Activated CD8-positive, alpha-beta T cell treated with anti-CD3 and anti-CD28 coated beads, Interleukin-2, amount 10 ng/mL, durations not matched to agents 7 days and 5 days (primary cell): Measurements from ENCODE around the gene SYDE2. TPM values are rescaled to one million over a fixed set of nuclear protein-coding genes. Genes with fewer than 3 reads are reported as not detected.
"Not testable (repeated sequence)": the region's sequence is repeated elsewhere in the genome, so short reads cannot be mapped to it uniquely, and the experiment has no call there.

Experiments used
- ATAC-seq: fragments of 150-1000 bp; cut with Tn5 transposase; one replicate; pipeline ENCODE4 v1.10.0; 2021; ENCODE audit warnings: moderate library complexity
- CTCF ChIA-PET: fragments of 350-600 bp; sonication (Branson Sonifier 250); formaldehyde crosslinking; loops from one replicate; lab custom pipeline; 2021; ENCODE audit warnings: antibody characterized with exemption; lab: Charles Lee
- POLR2A ChIA-PET: fragments of 350-600 bp; sonication (Branson Sonifier 250); formaldehyde crosslinking; loops from one replicate; lab custom pipeline; 2021; ENCODE audit warnings: antibody characterized with exemption; lab: Charles Lee
- DNase-seq: peaks from one replicate; pipeline ENCODE4 v3.0.0-alpha.2; 2020
- H3K27ac Mint-ChIP-seq: one replicate; pipeline ENCODE4 v1.8.0; 2021; ENCODE audit warnings: mild to moderate bottlenecking, mixed read lengths
- H3K27me3 Mint-ChIP-seq: one replicate; pipeline ENCODE4 v1.8.0; 2021; ENCODE audit warnings: low read depth, mixed read lengths
- H3K36me3 Mint-ChIP-seq: one replicate; pipeline ENCODE4 v1.8.0; 2021; ENCODE audit warnings: low read depth, mixed read lengths
- H3K4me1 Mint-ChIP-seq: one replicate; pipeline ENCODE4 v1.8.0; 2021; ENCODE audit warnings: low read depth, mixed read lengths
- H3K4me3 Mint-ChIP-seq: one replicate; pipeline ENCODE4 v1.8.0; 2021; ENCODE audit warnings: mild to moderate bottlenecking, mixed read lengths
- H3K9me3 Mint-ChIP-seq: one replicate; pipeline ENCODE4 v1.8.0; 2022; ENCODE audit warnings: mixed read lengths; ENCODE audit not compliant: insufficient read depth
- total RNA-seq, 2 experiments: library from RNA; stranded (reverse); gene quantifications; one replicate each; pipeline ENCODE4 v1.2.3, GENCODE V29; 2021

SYDE2 gene
- total RNA-seq, 2 experiments from 2014 or later: 1.9 to 2.6 TPM

GRCh38 chr1:85192129-85192528 lies 8.7 kb downstream of the SYDE2 start:
- POLR2A ChIA-PET: interaction anchor here (1.0 kb wide), 1 partner anchor 247 kb away, joined by 3 read pairs; no protein-coding TSS in a partner anchor
- not testable (repeated sequence) for H3K9me3 Mint-ChIP-seq

DNA sequence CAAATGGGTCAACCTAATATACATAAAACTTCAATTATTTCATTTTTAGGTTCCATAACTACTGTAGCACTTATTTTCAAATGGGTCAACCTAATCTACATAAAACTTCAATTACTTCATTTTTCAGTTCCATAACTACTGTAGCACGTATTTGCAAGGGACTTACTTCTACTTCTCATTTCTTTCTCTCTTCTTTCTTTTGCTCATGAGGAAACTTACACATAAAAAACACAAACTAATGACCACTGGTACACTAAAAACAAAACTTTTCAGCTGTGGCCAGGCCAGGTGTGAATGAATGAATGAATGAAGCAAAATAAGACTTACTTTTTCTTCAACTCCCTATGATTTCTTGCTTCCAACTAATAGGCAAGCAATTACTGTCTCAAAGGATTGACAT lies 11.7 kb downstream of the SYDE2 start:
- POLR2A ChIA-PET: no interaction called here
- CTCF ChIA-PET: interaction anchor here (1.3 kb wide), 1 partner anchor 11 kb away, joined by 3 read pairs; no protein-coding TSS in a partner anchor
- Mint-ChIP-seq H3K4me1 (peaks cover 2% of the 10 kb centered on the region), H3K27ac (no peak overlapping the region), H3K27me3 (no peaks in the 10 kb centered on the region), H3K36me3 (peaks cover 16% of the 10 kb centered on the region), H3K4me3 (no peak overlapping the region), H3K9me3 (no peaks in the 10 kb centered on the region)
- ATAC-seq (no peak), DNase-seq (no peak)

More at GRCh38 chr1:85192129-85192528, 8.7 kb downstream of the SYDE2 start:
- peaks cover 14% of the 10 kb centered on the region for H3K36me3 Mint-ChIP-seq
- CTCF ChIA-PET: interaction anchor here (0.6 to 1.5 kb wide), 3 partner anchors 63 to 247 kb away, joined by 3 to 5 read pairs (median 4); partner anchors contain the start of gene C1orf52
- H3K4me3 Mint-ChIP-seq, DNase-seq, H3K27me3 Mint-ChIP-seq, H3K4me1 Mint-ChIP-seq, ATAC-seq, H3K27ac Mint-ChIP-seq: not testable (repeated sequence)

DNA sequence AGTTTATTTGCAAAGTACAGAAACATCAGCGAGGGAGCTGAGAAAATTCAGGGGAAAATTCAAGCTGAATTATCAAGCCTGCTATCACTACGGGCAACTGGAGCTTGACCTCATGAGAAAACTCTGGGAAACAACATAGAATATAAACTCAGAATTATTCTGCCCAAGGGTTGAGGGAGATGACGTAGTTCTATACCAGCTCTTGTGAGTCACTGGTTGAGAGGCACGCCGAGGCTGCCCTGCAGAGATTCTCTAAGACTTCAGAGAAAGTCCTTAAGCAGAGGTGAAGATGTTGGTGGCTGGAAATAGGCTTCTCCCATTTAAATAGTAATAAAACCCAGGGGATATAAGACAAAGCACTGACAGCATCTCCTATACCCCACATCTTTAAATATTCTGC lies 12.3 kb downstream of the SYDE2 start:
- DNase-seq: no peak
- CTCF ChIA-PET: no interaction called here
- peaks cover 2% of the 10 kb centered on the region for H3K4me1 Mint-ChIP-seq
- no peaks in the 10 kb centered on the region for H3K27me3 Mint-ChIP-seq
- H3K36me3 Mint-ChIP-seq: peaks cover 16% of the 10 kb centered on the region
- no peak for ATAC-seq
- no peak overlapping the region for H3K27ac Mint-ChIP-seq
- POLR2A ChIA-PET: no interaction called here
- no peak overlapping the region for H3K4me3 Mint-ChIP-seq
- H3K9me3 Mint-ChIP-seq: no peaks in the 10 kb centered on the region

GRCh38 chr1:85187021-85187420 lies 13.8 kb downstream of the SYDE2 start:
- H3K4me3 Mint-ChIP-seq, H3K9me3 Mint-ChIP-seq, DNase-seq, H3K27ac Mint-ChIP-seq, ATAC-seq, H3K27me3 Mint-ChIP-seq, H3K4me1 Mint-ChIP-seq, POLR2A ChIA-PET, CTCF ChIA-PET: not testable (repeated sequence)
- H3K36me3 Mint-ChIP-seq: peaks cover 16% of the 10 kb centered on the region

GRCh38 chr1:85184245-85184644 lies 16.6 kb downstream of the SYDE2 start:
- Mint-ChIP-seq H3K4me1 (peaks cover 11% of the 10 kb centered on the region), H3K27me3 (no peaks in the 10 kb centered on the region), H3K4me3 (no peak overlapping the region), H3K36me3 (peaks cover 15% of the 10 kb centered on the region), H3K27ac (no peak overlapping the region), H3K9me3 (no peaks in the 10 kb centered on the region)
- DNase-seq: no peak
- ChIA-PET CTCF (no interaction called here), POLR2A (no interaction called here)
- ATAC-seq: no peak

GRCh38 chr1:85182700-85183099 lies 18.1 kb downstream of the SYDE2 start:
- DNase-seq (no peak), ATAC-seq (no peak)
- Mint-ChIP-seq H3K4me1 (peaks cover 15% of the 10 kb centered on the region), H3K4me3 (no peak overlapping the region), H3K27me3 (no peaks in the 10 kb centered on the region), H3K36me3 (peaks cover 6% of the 10 kb centered on the region), H3K9me3 (no peaks in the 10 kb centered on the region), H3K27ac (no peak overlapping the region)
- CTCF ChIA-PET: interaction anchor here (0.7 to 1.1 kb wide), 2 partner anchors 94 to 238 kb away, joined by 3 to 5 read pairs; partner anchors contain the start of gene BCL10
- POLR2A ChIA-PET: no interaction called here

GRCh38 chr1:85180869-85181268 lies 19.9 kb downstream of the SYDE2 start:
- H3K36me3 Mint-ChIP-seq: peaks cover 6% of the 10 kb centered on the region
- no peaks in the 10 kb centered on the region for H3K27me3 Mint-ChIP-seq
- CTCF ChIA-PET: interaction anchor here (1.2 to 2.1 kb wide), 5 partner anchors 19 to 247 kb away, joined by 3 to 7 read pairs (median 5); partner anchors contain the start of genes C1orf52 and SYDE2
- ATAC-seq: no peak
- H3K9me3 Mint-ChIP-seq: no peaks in the 10 kb centered on the region
- H3K27ac Mint-ChIP-seq: no peak overlapping the region
- H3K4me3 Mint-ChIP-seq: no peak overlapping the region
- DNase-seq: no peak
- H3K4me1 Mint-ChIP-seq: peaks cover 15% of the 10 kb centered on the region
- POLR2A ChIA-PET: interaction anchor here (1.4 kb wide), 1 partner anchor 10 kb away, joined by 3 read pairs; no protein-coding TSS in a partner anchor

DNA sequence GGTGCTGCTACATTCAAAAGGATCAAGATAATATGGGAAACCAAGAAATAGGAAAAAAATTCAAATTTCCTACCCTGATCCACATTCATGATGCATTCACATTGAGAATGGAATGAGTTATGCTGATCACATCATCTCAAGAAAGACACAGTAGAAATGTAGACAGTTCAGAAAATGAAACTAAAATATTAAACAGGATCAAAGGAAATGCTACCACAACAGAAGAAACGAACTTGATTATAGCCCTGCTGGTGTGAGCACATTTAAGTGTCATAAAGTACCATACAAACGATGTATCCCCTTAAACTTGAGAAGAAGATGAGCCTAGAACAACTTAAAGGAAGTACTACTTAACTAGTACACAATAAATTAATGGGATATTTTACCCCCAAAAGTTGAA lies 21.3 kb downstream of the SYDE2 start:
- H3K36me3 Mint-ChIP-seq: peaks cover 6% of the 10 kb centered on the region
- peak overlapping the region; percentile 72 for H3K27ac Mint-ChIP-seq
- ChIA-PET POLR2A (interaction anchor here (0.7 kb wide), 1 partner anchor 20 kb away, joined by 3 read pairs; no protein-coding TSS in a partner anchor), CTCF (interaction anchor here (1.0 to 1.1 kb wide), 2 partner anchors 11 to 235 kb away, joined by 3 read pairs; no protein-coding TSS in a partner anchor)
- H3K27me3 Mint-ChIP-seq: no peaks in the 10 kb centered on the region
- ATAC-seq (peak; percentile 99), DNase-seq (no peak)
- peak overlapping the region; percentile 48 for H3K4me3 Mint-ChIP-seq
- peaks cover 15% of the 10 kb centered on the region for H3K4me1 Mint-ChIP-seq
- H3K9me3 Mint-ChIP-seq: no peaks in the 10 kb centered on the region

DNA sequence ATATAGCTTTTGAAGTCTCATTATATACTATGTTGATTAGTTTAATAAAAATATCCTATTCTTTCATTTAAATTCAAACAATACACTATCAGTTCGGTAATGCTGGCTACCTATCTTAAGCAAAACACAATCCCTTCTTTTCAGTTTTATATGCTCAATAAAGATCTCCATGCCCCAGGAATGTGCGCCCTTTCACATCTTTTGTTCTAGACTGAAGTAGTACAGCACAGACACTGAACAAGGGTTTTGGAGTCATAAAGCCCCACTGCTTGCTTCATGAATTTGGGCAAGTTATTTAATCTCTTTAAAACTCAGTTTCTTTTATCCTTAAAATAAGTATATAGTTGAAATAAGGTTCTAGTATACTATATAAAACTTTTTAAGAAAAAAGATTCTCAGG lies 22.4 kb downstream of the SYDE2 start:
- H3K27me3 Mint-ChIP-seq: no peaks in the 10 kb centered on the region
- ChIA-PET CTCF (interaction anchor here (1.1 to 1.2 kb wide), 2 partner anchors 10 to 76 kb away, joined by 3 read pairs; no protein-coding TSS in a partner anchor), POLR2A (no interaction called here)
- DNase-seq: no peak
- no peak overlapping the region for H3K4me3 Mint-ChIP-seq
- ATAC-seq: no peak
- H3K36me3 Mint-ChIP-seq: peaks cover 7% of the 10 kb centered on the region
- H3K4me1 Mint-ChIP-seq: peaks cover 15% of the 10 kb centered on the region
- H3K27ac Mint-ChIP-seq: no peak overlapping the region
- H3K9me3 Mint-ChIP-seq: no peaks in the 10 kb centered on the region

GRCh38 chr1:85174503-85174902 lies 26.3 kb downstream of the SYDE2 start:
- POLR2A ChIA-PET: no interaction called here
- no peak for DNase-seq
- no peak overlapping the region for H3K27ac Mint-ChIP-seq
- H3K4me3 Mint-ChIP-seq: no peak overlapping the region
- peaks cover 4% of the 10 kb centered on the region for H3K36me3 Mint-ChIP-seq
- peaks cover 21% of the 10 kb centered on the region for H3K4me1 Mint-ChIP-seq
- ATAC-seq: no peak
- no peaks in the 10 kb centered on the region for H3K9me3 Mint-ChIP-seq
- CTCF ChIA-PET: interaction anchor here (1.0 kb wide), 1 partner anchor 80 kb away, joined by 4 read pairs; no protein-coding TSS in a partner anchor
- no peaks in the 10 kb centered on the region for H3K27me3 Mint-ChIP-seq

DNA sequence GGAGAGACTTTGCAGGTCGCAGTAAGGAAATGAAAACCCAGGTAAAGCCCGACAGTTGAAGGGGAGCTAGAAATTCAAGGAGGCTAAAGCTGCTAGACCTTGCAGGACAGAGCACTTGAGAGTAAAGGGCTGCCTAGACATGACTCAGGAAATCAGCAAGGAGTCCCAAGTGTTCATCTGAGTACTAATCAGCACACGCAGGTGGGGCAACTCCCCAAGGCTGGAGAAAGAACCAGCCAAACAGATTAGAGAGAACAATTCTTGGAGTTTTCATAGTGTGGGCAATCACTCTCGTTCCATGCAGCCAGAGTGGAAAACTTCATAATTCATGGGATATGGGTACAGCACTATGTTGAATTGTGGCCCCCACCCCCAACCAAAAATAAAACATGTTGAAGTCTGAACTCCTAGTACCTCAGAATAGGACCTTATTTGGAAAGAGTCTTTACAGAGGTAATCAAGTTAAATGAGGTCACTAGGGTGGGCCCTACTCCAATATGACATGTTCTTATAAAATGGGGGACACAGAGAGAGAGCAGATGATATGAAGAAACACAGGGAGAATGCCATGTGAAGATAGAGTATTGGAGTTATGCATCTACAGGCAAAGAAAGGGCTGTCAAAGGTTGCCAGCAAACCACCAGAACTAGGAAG lies 28.0 kb downstream of the SYDE2 start:
- ATAC-seq (no peak), DNase-seq (no peak)
- Mint-ChIP-seq H3K27ac (no peak overlapping the region), H3K27me3 (no peaks in the 10 kb centered on the region), H3K4me3 (no peak overlapping the region), H3K36me3 (peaks cover 4% of the 10 kb centered on the region), H3K4me1 (peaks cover 15% of the 10 kb centered on the region), H3K9me3 (no peaks in the 10 kb centered on the region)
- ChIA-PET POLR2A (no interaction called here), CTCF (interaction anchor here (0.6 kb wide), 1 partner anchor 24 kb away, joined by 4 read pairs; no protein-coding TSS in a partner anchor)

- peaks cover 15% of the 10 kb centered on the region for H3K4me1 Mint-ChIP-seq
- no peak for DNase-seq
- H3K27me3 Mint-ChIP-seq: no peaks in the 10 kb centered on the region
- H3K36me3 Mint-ChIP-seq: peaks cover 1% of the 10 kb centered on the region
- no peak overlapping the region for H3K4me3 Mint-ChIP-seq
- ChIA-PET POLR2A (no interaction called here), CTCF (no interaction called here)
- H3K9me3 Mint-ChIP-seq: no peaks in the 10 kb centered on the region
- no peak for ATAC-seq
- no peak overlapping the region for H3K27ac Mint-ChIP-seq
These were observed 29.1 kb downstream of the SYDE2 start for GRCh38 chr1:85171721-85172120.
